Progenitor cell of endocrine pancreas (in vitro differentiated cells): ENCODE results near the gene ATRIP. TPM values are rescaled to one million over a fixed set of nuclear protein-coding genes. Genes with fewer than 3 reads are reported as not detected.

Source experiments
- DNase-seq: peaks from one replicate; pipeline ENCODE4 v3.0.0; 2021; ENCODE audit warnings: low spot score; ENCODE audit not compliant: unreplicated experiment
- H3K27ac Mint-ChIP-seq: 2 replicates; pipeline ENCODE4 v1.8.0; 2021; ENCODE audit warnings: mild to moderate bottlenecking, moderate library complexity, mixed read lengths
- H3K27me3 Mint-ChIP-seq: 2 replicates; pipeline ENCODE4 v1.8.0; 2021; ENCODE audit warnings: mixed read lengths
- H3K36me3 Mint-ChIP-seq: 2 replicates; pipeline ENCODE4 v1.8.0; 2022; ENCODE audit warnings: mixed read lengths; ENCODE audit not compliant: insufficient read depth
- H3K4me1 Mint-ChIP-seq: 2 replicates; pipeline ENCODE4 v1.8.0; 2021; ENCODE audit warnings: low read depth, mixed read lengths
- H3K4me3 Mint-ChIP-seq: 2 replicates; pipeline ENCODE4 v1.8.0; 2021; ENCODE audit warnings: low read depth, mild to moderate bottlenecking, moderate library complexity, mixed read lengths
- H3K9me3 Mint-ChIP-seq: 2 replicates; pipeline ENCODE4 v1.8.0; 2021; ENCODE audit warnings: low read depth, mixed read lengths
- CTCF ChIP-seq: fragments of 200-600 bp; sonication (generic); IDR thresholded peaks from one replicate; pipeline ENCODE4 v1.5.0; 2021; ENCODE audit warnings: antibody characterized with exemption, mild to moderate bottlenecking; ENCODE audit not compliant: unreplicated experiment
- total RNA-seq: library from RNA; stranded (reverse); gene quantifications from 2 replicates; pipeline ENCODE4 v1.2.1, GENCODE V29; 2021

Gene ATRIP
- total RNA-seq, 1 donor from 2014 or later, result 13.8 TPM

- no peak for TF ChIP-seq CTCF
- no peaks in the 10 kb centered on the region for H3K27me3 Mint-ChIP-seq
- H3K27ac Mint-ChIP-seq, result peak overlapping the region; percentile 19
- no peak overlapping the region for H3K4me3 Mint-ChIP-seq
- no peaks in the 10 kb centered on the region for H3K9me3 Mint-ChIP-seq
- peaks cover 22% of the 10 kb centered on the region for H3K4me1 Mint-ChIP-seq
- DNase-seq, result no peak
- H3K36me3 Mint-ChIP-seq, result peaks cover 3% of the 10 kb centered on the region
Measured at GRCh38 chr3:48433472-48434118, 12.9 kb upstream of the ATRIP start.

DNA sequence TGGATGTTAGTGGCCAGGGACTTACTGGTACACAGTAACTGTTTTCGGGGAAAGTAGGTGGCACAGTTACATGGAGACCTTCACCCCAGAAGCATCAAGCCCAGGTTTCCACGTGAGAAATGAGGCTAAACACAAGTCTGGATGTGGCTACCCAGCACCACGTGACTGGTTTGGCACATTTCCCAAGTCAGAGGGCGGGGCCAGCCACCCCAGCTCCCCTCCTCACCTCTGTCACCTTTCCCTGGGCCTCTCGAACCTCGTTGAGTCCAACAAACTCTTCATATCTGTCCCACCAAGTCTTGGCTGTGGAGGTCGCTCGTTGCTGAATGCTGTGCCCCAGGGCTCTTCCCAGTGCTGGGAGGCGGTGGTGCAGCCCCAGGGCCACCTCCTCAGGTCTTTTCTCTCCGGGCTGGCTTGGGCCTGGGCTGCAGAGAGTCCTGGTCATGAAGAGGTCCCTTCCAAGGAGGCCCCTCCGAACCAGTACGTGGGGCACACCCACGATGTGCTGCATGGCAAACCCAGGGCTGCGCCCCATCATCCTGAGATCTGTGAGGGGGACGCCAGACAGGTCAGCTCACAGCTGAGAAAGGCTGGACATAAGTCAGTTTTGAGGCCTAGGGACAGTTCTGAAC, 11.8 kb upstream of the ATRIP start:
- Mint-ChIP-seq H3K27me3 (no peaks in the 10 kb centered on the region), H3K36me3 (peaks cover 3% of the 10 kb centered on the region), H3K4me1 (peaks cover 26% of the 10 kb centered on the region), H3K27ac (peak overlapping the region; percentile 33), H3K4me3 (no peak overlapping the region), H3K9me3 (no peaks in the 10 kb centered on the region)
- no peak for DNase-seq
- no peak for TF ChIP-seq CTCF

DNA sequence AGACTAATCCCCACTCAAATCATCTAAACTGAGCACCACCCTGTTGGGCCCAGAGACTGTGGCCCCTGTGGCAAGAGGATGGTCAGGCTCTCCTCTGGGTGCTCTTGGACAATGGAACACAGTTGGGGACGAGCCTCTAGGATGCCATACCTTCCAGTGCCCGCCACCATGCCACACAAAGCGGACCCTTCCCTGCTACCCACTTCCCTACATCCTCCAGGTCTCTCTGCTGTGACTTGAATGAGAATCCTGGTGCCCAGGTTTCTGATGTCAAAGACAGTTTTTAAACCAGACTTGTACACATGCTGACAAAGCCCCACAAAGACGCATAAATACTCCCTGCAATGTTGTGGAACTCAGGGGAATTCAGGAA, 11.3 kb upstream of the ATRIP start:
- no peaks in the 10 kb centered on the region for H3K9me3 Mint-ChIP-seq
- peaks cover 30% of the 10 kb centered on the region for H3K4me1 Mint-ChIP-seq
- no peak for TF ChIP-seq CTCF
- peaks cover 3% of the 10 kb centered on the region for H3K36me3 Mint-ChIP-seq
- DNase-seq, result no peak
- no peak overlapping the region for H3K27ac Mint-ChIP-seq
- no peaks in the 10 kb centered on the region for H3K27me3 Mint-ChIP-seq
- H3K4me3 Mint-ChIP-seq, result no peak overlapping the region

DNA sequence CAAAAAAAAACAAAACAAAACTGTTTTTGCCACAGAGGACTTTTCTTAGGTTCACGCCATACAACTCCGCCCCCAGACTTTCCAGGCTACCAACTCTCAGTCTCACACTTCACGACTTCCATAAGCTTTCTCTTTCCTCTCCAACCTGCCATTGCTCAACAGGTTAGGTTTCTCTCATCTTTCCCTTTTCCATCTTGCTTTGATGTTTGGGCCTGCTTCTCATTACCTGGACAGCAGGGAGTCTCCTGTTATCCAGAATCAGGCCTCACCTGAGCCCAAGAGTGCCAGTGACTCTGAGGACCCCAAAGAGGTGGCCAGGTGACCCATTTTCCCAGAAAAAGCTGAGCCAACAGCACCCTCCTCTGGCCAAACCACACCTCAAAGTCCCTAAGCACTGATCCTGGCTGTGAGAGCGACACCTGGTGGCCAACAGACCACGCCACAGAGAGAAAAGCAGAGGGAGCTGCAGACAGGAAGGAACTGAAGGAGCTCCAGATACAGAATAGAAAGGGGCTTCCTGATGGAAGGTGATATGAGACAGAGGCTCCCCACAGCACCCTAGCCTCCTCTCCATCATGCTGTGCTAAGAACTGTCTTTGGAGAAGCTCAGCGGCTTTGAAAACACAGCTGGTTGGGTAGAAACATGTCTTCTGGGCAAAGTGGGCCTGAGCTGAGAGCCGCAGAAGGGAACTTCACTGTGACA, 10.6 kb upstream of the ATRIP start:
- H3K4me1 Mint-ChIP-seq, result peaks cover 23% of the 10 kb centered on the region

More for the DNA sequence above, 10.6 kb upstream of the ATRIP start:
- H3K36me3 Mint-ChIP-seq, result peaks cover 3% of the 10 kb centered on the region
- H3K9me3 Mint-ChIP-seq, result no peaks in the 10 kb centered on the region
- no peak overlapping the region for H3K4me3 Mint-ChIP-seq
- H3K27ac Mint-ChIP-seq, result no peak overlapping the region
- TF ChIP-seq CTCF, result peak; percentile 100
- peak; percentile 83 for DNase-seq
- no peaks in the 10 kb centered on the region for H3K27me3 Mint-ChIP-seq
